HFF-Myc (cell line): ENCODE data around the gene SCAPER.

ENCODE experiments used
- DNase-seq: peaks from one replicate; pipeline ENCODE4 v3.0.0-alpha.2; 2011; ENCODE audit warnings: low read depth; ENCODE audit errors: extremely low read depth
- H3K4me3 ChIP-seq: replicated peaks from 2 replicates; pipeline ENCODE4 v1.5.1; 2011; ENCODE audit warnings: low read depth, mild to moderate bottlenecking, control low read depth, low read length
- TF ChIP-seq, protein P1 (sequence below): IDR thresholded peaks from 2 replicates; pipeline ENCODE4 v1.5.1; 2012; ENCODE audit warnings: mild to moderate bottlenecking, low read depth, low read length, control low read depth; ENCODE audit errors: missing control alignments

Gene SCAPER

DNA sequence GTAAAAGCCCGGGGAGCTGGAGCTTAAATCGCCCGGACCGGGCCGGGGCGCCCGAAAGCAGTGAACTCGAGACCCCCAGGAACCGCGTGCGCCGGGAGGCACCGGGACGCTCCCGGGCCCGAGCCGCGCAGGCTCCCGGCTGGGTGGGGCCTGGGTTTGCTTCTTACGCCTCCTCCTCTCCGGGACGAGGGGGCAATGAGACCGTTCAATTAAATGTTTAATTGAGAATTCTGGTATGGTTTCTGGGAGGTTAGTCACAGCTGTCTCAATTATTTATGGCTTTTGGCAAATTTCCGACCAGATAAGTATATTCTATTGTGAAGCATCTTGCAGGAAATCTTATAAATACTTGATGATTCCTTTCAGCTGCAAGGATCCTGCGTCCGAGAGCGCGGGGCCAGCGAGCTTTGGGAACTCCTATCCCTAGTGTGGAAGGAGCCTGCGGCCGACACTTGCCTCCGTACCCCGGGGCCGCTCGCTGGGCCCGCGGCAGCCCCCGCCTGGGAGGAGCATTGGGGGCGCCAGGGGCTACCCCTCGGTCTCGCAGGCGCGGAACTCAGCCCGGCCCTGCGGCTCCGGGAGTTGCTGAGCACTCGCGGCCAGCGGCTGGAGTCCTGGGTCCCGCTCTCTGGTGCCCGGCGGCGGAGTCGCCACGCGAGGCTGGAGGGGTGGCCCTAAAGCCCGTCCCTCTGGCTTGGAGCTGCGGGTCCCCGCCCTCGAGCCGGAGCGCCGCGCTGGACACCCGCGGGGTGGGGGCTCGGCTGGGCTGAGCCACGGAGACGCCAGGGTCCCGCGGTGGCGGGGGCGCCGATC, 558.3 kb downstream of the SCAPER start:
- no peak for DNase-seq
- peak overlapping the region; percentile 53 for H3K4me3 ChIP-seq
- TF ChIP-seq, protein P1, sequence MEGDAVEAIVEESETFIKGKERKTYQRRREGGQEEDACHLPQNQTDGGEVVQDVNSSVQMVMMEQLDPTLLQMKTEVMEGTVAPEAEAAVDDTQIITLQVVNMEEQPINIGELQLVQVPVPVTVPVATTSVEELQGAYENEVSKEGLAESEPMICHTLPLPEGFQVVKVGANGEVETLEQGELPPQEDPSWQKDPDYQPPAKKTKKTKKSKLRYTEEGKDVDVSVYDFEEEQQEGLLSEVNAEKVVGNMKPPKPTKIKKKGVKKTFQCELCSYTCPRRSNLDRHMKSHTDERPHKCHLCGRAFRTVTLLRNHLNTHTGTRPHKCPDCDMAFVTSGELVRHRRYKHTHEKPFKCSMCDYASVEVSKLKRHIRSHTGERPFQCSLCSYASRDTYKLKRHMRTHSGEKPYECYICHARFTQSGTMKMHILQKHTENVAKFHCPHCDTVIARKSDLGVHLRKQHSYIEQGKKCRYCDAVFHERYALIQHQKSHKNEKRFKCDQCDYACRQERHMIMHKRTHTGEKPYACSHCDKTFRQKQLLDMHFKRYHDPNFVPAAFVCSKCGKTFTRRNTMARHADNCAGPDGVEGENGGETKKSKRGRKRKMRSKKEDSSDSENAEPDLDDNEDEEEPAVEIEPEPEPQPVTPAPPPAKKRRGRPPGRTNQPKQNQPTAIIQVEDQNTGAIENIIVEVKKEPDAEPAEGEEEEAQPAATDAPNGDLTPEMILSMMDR, result no peak

DNA sequence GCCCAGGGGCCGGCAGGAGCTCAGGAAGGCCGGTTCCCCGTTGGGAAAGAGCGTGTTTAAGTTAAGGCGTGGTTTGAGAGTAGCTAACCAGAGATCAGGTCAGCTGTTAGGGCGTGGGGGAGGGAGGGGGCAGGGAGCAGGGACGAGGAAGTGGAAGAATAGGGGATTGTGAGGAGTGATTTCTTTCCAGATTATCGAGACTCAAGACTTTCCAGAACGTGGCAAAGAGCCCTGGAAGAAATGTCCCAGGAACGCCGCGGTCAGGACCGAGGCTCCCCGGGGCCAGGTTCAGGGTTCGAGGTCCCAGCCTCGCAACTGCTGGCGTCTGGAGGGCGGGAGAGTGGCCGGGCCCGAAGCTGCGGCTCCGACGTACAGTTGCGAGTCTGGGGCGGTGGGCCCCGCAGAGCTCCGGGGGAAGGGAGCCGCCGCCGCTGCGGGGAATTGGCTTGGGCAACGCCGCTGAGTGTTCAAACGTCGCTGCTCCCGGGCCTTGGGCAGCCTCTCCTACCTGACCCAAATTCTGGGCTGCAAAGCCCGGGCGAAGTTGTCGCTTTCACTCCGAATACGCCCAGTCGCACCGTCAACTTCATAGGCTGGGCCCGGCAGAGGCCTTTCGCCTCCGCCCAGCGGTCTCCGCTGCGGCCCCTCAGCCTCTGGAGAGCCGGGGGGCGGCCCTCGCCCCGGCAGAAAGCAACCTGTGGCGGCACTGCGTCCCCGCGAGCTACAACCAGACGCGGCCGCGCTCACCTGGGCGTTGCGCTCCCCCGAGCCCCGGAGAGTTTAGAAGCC, 559.1 kb downstream of the SCAPER start:
- DNase-seq, result no peak
- peak overlapping the region; percentile 53 for H3K4me3 ChIP-seq
- TF ChIP-seq, protein P1, result no peak

DNA sequence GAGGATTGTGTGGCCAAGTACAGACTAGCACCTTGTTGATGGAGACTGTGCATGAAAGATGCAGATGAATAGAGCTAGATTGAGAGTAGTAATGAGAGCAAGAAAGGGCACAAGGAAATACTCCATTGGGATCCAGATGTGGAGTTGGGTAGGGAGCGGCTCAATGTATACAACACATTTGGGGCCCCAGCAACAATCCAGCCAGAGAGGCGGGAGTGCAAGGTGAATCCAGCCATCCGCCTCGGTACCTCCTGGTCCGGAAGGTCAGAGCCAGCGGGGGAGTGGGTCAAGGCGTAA, 559.6 kb downstream of the SCAPER start:
- DNase-seq, result no peak
- TF ChIP-seq, protein P1, result no peak
- peak overlapping the region; percentile 53 for H3K4me3 ChIP-seq

DNA sequence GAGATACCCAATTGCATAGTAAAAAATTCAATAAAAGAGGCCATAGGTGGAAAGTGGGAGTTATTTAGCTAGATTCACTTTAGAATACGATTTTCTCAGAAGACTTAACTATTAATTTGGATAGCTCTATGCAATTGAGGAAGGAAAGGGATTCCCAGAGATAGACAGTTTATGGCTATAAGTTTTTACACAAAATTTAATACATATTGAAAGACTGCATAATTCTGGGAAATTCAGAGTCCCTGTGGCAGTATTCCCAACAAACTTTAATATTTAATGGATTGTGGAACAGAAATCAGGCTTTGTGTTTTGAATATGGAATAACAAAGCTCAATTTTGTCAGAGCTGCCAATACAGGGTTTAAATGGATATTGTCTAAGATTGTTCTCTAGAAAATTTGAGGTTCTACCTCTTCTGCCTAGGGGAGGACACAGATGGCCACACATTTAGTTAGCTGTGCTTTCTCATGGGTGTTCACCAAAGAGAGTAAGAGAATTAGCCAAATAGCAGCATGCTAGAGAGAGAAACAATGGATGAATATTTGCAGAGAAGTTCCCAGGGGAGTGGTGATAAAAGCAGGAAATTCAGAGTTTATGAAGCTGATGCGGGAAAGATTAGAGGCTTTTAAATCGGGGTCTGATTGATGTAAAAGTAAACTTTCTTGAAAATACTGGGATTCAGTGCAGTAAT, 560.1 kb downstream of the SCAPER start:
- H3K4me3 ChIP-seq, result peak overlapping the region; percentile 53
- DNase-seq, result no peak
- TF ChIP-seq, protein P1, result no peak

DNA sequence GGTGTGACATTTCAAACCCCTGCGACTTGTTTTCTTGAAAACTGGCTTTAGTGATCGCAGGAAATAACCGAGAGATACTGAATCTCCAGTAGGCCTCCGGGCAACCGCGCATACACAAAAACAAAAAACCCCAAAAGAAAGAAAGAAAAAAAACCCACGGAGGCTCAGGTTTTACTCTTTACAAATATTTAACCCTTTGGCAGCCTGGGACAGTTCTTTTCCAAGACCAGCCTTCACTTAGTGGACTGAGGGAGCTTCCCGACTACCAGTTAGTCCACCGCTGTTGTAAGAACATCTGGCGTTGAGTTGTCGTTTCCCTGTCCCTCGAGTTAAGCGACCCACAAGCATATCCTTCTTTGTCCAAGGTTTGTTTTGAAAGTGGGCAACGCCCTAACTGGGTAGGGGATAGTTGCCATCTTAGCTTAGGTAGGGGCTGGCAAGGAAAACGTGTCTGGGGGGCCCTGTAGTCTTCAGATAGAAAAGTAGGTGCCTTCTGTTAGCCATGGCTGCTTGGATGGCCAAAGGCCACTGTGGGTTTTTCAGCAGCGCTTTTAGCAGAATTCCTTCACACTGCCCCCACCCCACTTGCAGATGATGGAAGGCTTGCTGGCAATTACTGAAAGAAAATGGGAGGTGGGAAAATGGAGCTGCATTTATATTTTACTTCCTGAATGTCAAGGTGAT, 561.7 kb downstream of the SCAPER start:
- H3K4me3 ChIP-seq, result peak overlapping the region; percentile 25
- no peak for DNase-seq
- TF ChIP-seq, protein P1, result no peak

DNA sequence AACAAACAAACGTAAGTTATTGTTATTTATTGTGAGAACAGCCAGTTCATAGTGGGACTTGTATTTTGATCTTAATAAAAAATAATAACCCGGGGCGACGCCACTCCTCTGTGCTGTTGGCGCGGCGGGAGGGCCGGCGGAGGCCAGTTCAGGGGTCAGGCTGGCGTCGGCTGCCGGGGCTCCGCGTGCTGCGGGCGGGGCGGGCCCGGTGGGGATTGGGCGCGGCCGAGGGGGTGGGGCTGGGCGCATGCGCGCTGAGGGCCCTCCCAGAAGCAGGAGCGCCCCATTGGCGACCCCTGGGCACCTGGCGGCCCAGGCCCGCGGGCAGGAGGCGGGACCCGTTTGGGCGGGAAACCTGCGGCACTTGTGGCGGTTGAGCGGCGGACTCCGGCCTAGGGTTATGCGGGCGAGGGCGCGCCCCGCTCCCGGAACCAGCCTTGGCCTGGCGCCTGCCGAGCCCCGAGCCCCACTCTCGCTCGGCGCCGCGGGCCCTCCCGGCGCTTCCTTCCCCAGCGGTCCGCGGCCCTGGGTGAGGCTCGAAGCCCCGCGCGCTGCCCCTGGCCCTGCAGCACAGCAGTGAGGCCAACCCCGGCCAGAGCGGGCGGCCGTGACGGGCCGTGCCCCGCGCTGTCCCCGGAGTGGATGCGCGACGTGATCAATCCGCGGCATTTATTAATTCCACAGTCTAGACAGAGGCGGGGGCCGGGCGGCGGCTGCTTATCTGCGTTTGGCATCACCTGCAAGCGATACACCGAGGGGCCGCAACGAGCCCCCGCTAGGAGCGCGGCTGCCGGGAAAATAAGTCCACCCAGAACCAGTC, 562.5 kb downstream of the SCAPER start:
- no peak for DNase-seq
- peak overlapping the region; percentile 75 for H3K4me3 ChIP-seq
- TF ChIP-seq, protein P1, result no peak
